SK-MEL-5 (cell line): ENCODE results near the gene MSMB. TPM values are rescaled to one million over a fixed set of nuclear protein-coding genes. Genes with fewer than 3 reads are reported as not detected.
"Not testable (repeated sequence)": the region's sequence is repeated elsewhere in the genome, so short reads cannot be mapped to it uniquely, and the experiment has no call there.

Experiments used
- DNase-seq: peaks from one replicate; pipeline ENCODE4 v3.0.0-alpha.2; 2016; ENCODE audit warnings: low read depth, low spot score
- in situ Hi-C: cut with HindIII; loops from 2 replicates; pipeline ENCODE4 v1.10.0; 2016; ENCODE audit warnings: low sequenced_read_pairs, high pct_unique_total_duplicates, low pct_unique_long_range_greater_than_20kb
- total RNA-seq: library from RNA; depleted of rRNA; stranded (reverse); fragments of >200 nt; shearing (Covaris generic); gene quantifications from 2 replicates; pipeline ENCODE4 v1.2.3, GENCODE V29; 2014

The MSMB gene
- total RNA-seq, 1 experiment from 2014 or later: not detected

GRCh38 chr10:46020344-46020657, 25.8 kb downstream of the MSMB start:
- DNase-seq: no peak
- in situ Hi-C loops: no loop called here

- in situ Hi-C loops: no loop called here
- DNase-seq: no peak
Observed at GRCh38 chr10:46019569-46020343, 26.3 kb downstream of the MSMB start.

GRCh38 chr10:46019177-46019528, 26.9 kb downstream of the MSMB start:
- in situ Hi-C loops: no loop called here
- no peak for DNase-seq

GRCh38 chr10:46018453-46019176, 27.5 kb downstream of the MSMB start:
- no peak for DNase-seq
- in situ Hi-C loops: no loop called here

GRCh38 chr10:46017733-46018132, 28.3 kb downstream of the MSMB start:
- DNase-seq: no peak
- in situ Hi-C loops: no loop called here

- DNase-seq: no peak
- in situ Hi-C loops: no loop called here
Observed at GRCh38 chr10:46016811-46017210, 29.3 kb downstream of the MSMB start.

- in situ Hi-C loops: no loop called here
- no peak for DNase-seq
Observed at GRCh38 chr10:46016190-46016589, 29.9 kb downstream of the MSMB start.

GRCh38 chr10:46014683-46015405, 31.2 kb downstream of the MSMB start:
- in situ Hi-C loops: no loop called here
- no peak for DNase-seq

GRCh38 chr10:46014206-46014605, 31.9 kb downstream of the MSMB start:
- DNase-seq: no peak
- in situ Hi-C loops: no loop called here

- DNase-seq: no peak
- in situ Hi-C loops: no loop called here
Observed at GRCh38 chr10:46012746-46013145, 33.3 kb downstream of the MSMB start.

- no peak for DNase-seq
- in situ Hi-C loops: no loop called here
Observed at GRCh38 chr10:46006219-46006618, 39.9 kb downstream of the MSMB start.

- DNase-seq: no peak
- in situ Hi-C loops: no loop called here
Observed at GRCh38 chr10:46005383-46005782, 40.7 kb downstream of the MSMB start.

GRCh38 chr10:46004963-46005362, 41.1 kb downstream of the MSMB start:
- DNase-seq: no peak
- in situ Hi-C loops: no loop called here

GRCh38 chr10:46002916-46003693, 43.0 kb downstream of the MSMB start:
- in situ Hi-C loops: no loop called here

GRCh38 chr10:46002189-46002687, 43.8 kb downstream of the MSMB start:
- in situ Hi-C loops, DNase-seq: not testable (repeated sequence)

More at GRCh38 chr10:46002916-46003693, 43.0 kb downstream of the MSMB start:
- no peak for DNase-seq

GRCh38 chr10:46001187-46001756, 44.8 kb downstream of the MSMB start:
- DNase-seq: no peak
- in situ Hi-C loops: no loop called here

- in situ Hi-C loops: no loop called here
- no peak for DNase-seq
Observed at GRCh38 chr10:46000538-46000937, 45.5 kb downstream of the MSMB start.
